ENCODE data around the gene NISCH. TPM values are rescaled to one million over a fixed set of nuclear protein-coding genes. Genes with fewer than 3 reads are reported as not detected.

Gene NISCH
- total RNA-seq, 1 donor from 2014 or later, result 62.5 TPM

DNA sequence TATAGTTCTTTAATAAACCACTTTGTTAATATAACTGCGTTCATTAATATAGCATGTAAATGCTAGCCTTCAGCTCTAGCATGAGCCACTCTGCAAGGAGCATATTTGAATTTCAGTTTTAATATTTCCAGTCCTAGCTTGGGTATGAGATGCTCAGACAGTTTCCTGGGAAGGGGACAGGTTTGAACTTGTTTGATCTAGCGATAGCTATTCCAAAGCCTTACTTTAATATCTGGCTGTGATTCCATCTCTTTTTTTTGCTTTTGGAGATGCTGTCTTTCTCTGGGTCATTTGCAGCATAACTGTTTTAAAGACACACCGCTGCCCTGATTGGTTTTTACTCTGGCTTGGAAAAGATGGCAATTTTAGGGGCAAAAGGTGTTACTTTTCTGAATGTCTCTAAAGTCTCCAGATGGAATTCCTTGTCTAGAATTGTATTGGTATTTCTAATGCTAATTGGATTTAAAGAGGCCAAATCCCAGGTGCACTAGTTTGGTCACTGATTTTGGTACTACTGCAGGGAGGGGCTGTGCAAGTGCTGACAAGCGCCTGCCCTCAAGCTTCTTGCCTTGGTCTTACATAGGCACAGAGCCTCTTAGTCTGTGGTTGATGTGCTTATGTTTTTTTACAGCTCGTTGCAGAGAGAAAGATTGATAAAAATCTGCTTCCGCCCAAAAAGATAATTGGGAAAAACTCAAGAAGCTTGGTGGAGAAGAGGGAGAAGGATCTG, 2.8 kb downstream of the NISCH start:
- no peak for DNase-seq (ENCODE audit: low read depth)
- Histone ChIP-seq H3K27me3 (ENCODE audit: control insufficient read depth, insufficient read depth, low read length) (no peaks in the 10 kb centered on the region), H3K36me3 (ENCODE audit: control insufficient read depth, insufficient read depth, low read length) (no peaks in the 10 kb centered on the region), H3K4me3 (ENCODE audit: low read depth, low read length) (no peak overlapping the region)
- TF ChIP-seq, protein P1, sequence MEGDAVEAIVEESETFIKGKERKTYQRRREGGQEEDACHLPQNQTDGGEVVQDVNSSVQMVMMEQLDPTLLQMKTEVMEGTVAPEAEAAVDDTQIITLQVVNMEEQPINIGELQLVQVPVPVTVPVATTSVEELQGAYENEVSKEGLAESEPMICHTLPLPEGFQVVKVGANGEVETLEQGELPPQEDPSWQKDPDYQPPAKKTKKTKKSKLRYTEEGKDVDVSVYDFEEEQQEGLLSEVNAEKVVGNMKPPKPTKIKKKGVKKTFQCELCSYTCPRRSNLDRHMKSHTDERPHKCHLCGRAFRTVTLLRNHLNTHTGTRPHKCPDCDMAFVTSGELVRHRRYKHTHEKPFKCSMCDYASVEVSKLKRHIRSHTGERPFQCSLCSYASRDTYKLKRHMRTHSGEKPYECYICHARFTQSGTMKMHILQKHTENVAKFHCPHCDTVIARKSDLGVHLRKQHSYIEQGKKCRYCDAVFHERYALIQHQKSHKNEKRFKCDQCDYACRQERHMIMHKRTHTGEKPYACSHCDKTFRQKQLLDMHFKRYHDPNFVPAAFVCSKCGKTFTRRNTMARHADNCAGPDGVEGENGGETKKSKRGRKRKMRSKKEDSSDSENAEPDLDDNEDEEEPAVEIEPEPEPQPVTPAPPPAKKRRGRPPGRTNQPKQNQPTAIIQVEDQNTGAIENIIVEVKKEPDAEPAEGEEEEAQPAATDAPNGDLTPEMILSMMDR (IDR thresholded peaks at IDR 0.05; ENCODE audit: insufficient read depth, low read length, poor library complexity, severe bottlenecking), result no peak

DNA sequence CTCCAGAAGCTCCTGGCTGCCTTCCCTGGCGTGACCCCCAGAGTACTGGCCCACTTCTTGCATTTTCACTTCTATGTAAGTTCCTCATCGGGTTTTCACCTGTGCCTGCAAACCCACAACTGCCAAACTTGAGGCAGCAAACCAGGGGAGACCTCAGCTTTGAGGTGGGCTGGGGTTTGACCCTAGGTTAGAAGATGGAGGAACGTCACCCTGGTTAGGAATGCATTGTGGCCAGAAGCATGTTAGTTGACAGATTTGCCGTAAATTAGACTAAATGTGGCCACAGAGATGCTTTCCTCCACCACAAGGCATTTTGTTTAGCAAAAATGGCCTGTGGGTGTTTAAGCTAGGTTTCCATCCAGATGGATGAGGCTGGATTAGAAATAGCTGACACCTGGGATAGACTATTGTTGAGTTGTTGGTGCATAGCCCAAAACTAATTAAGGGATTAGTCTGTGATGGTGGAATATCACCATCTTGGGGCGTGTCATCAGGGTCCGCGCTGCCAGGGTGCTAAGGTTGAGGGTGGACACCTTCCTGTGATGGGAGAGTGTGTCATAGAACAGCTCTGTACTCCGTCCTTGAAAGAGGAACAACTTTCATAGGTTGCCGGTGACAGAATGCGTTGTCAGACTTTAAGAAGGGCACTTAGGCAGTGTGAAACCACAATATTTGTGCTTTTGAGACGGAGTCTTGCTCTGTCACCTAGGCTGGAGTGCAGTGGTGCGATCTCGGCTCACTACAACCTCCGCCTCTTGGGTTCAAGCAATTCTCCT, 3.6 kb downstream of the NISCH start:
- no peak for DNase-seq (ENCODE audit: low read depth)
- Histone ChIP-seq H3K27me3 (ENCODE audit: control insufficient read depth, insufficient read depth, low read length) (no peaks in the 10 kb centered on the region), H3K4me3 (ENCODE audit: low read depth, low read length) (no peak overlapping the region), H3K36me3 (ENCODE audit: control insufficient read depth, insufficient read depth, low read length) (no peaks in the 10 kb centered on the region)
- TF ChIP-seq, protein P1 (IDR thresholded peaks at IDR 0.05; ENCODE audit: insufficient read depth, low read length, poor library complexity, severe bottlenecking), result no peak

DNA sequence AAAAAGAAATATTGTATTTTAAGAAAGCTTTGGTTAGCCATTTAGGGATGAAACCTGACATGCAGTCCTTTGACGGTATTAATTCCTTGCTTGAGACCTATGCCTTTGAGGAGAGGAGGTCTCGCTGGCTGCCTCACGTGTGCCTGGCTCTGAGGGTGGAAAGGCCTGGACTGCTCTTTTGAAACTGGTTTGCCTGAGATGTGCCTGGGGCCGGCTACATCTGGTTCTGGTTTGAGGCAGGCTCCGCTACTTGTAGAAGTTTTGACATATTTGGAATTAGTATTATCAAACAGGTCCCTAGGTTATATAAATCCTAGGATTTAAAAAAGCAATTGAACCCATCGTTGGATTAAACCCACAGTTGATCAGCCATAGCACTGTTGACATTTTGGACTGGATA, 6.5 kb downstream of the NISCH start:
- Histone ChIP-seq H3K4me3 (ENCODE audit: low read depth, low read length) (no peak overlapping the region), H3K27me3 (ENCODE audit: control insufficient read depth, insufficient read depth, low read length) (no peaks in the 10 kb centered on the region), H3K36me3 (ENCODE audit: control insufficient read depth, insufficient read depth, low read length) (peaks cover 2% of the 10 kb centered on the region)
- DNase-seq (ENCODE audit: low read depth), result no peak
- TF ChIP-seq, protein P1 (IDR thresholded peaks at IDR 0.05; ENCODE audit: insufficient read depth, low read length, poor library complexity, severe bottlenecking), result no peak

DNA sequence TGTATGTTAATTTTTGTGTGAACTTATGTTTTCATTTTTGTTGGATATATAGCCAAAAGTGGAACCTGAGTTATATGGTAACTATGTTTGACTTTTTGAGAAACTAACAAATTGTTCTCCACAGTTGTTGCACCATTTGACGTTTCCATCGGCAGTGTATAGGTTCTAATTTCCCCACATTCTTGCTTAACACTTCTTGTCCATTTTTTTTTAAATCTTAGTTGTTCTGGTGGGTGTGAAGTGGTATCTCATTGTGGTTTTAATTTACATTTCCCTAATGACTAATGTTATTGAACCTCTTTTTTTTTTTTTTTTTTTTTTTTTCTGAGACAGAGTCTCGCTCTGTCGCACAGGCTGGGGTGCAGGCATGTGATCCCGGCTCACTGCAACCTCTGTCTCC, 8.0 kb downstream of the NISCH start:
- peaks cover 2% of the 10 kb centered on the region for H3K36me3 ChIP-seq (ENCODE audit: control insufficient read depth, insufficient read depth, low read length)
- DNase-seq (ENCODE audit: low read depth), result no peak
- TF ChIP-seq, protein P1 (IDR thresholded peaks at IDR 0.05; ENCODE audit: insufficient read depth, low read length, poor library complexity, severe bottlenecking), result no peak
- H3K4me3 ChIP-seq (ENCODE audit: low read depth, low read length), result no peak overlapping the region
- H3K27me3 ChIP-seq (ENCODE audit: control insufficient read depth, insufficient read depth, low read length), result no peaks in the 10 kb centered on the region

DNA sequence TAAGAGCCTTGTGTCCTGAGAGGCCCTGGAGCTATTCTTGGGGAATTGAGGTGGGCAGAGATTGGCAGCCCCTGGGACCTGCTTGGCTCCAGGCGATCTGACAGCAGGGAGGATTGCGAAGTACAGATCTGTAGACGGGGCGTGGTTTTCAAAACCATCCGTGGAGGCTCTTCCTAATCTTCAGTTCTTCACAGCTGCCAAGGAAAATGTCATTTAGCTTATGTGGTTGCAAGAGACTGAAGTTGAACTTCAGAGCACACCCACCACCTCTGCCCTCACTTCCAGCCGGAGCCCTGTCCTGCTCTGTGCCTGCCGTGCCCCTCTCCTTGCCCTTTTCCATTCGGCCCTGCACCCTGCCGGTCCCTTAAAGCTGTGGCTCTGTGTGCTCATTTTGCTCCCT, 12.9 kb downstream of the NISCH start:
- no peak for DNase-seq (ENCODE audit: low read depth)
- Histone ChIP-seq H3K27me3 (ENCODE audit: control insufficient read depth, insufficient read depth, low read length) (no peaks in the 10 kb centered on the region), H3K36me3 (ENCODE audit: control insufficient read depth, insufficient read depth, low read length) (peaks cover 10% of the 10 kb centered on the region), H3K4me3 (ENCODE audit: low read depth, low read length) (no peak overlapping the region)
- TF ChIP-seq, protein P1 (IDR thresholded peaks at IDR 0.05; ENCODE audit: insufficient read depth, low read length, poor library complexity, severe bottlenecking), result no peak

Measured in kidney epithelial cell (primary cell).